Tibial nerve (tissue), 4 donors: ENCODE data around the gene ABCB1. TPM values are rescaled to one million over a fixed set of nuclear protein-coding genes. Genes with fewer than 3 reads are reported as not detected.
"Not testable (repeated sequence)": the region's sequence is repeated elsewhere in the genome, so short reads cannot be mapped to it uniquely, and the experiment has no call there.

Experiments
- DNase-seq, 2 donors: peaks; one replicate each; pipeline ENCODE4 v3.0.0-alpha.2; 2019; ENCODE audit warnings: low spot score in 2 of 2
- H3K27ac ChIP-seq, 4 donors: fragments of 200-600 bp; sonication (generic) in 3 of 4; one replicate each; pipeline ENCODE4 v1.5.1; 2017 to 2019; ENCODE audit warnings: mild to moderate bottlenecking in 1 of 4
- H3K27me3 ChIP-seq, 2 donors: fragments of 200-600 bp; sonication (generic) in 1 of 2; one replicate each; pipeline versions ENCODE4 v1.5.1 to v1.6.0; 2017 to 2019
- H3K36me3 ChIP-seq, 3 donors: fragments of 200-600 bp; sonication (generic); one replicate each; pipeline ENCODE4 v1.5.1; 2018 to 2019
- H3K4me1 ChIP-seq, 4 donors: fragments of 200-600 bp; sonication (generic) in 3 of 4; one replicate each; pipeline ENCODE4 v1.5.1; 2017 to 2019
- H3K4me3 ChIP-seq, 4 donors: fragments of 200-600 bp; sonication (generic) in 3 of 4; one replicate each; pipeline ENCODE4 v1.5.1; 2017 to 2019; ENCODE audit warnings: mild to moderate bottlenecking in 1 of 4, moderate library complexity in 1 of 4
- H3K9me3 ChIP-seq, 4 donors: fragments of 200-600 bp; sonication (generic) in 3 of 4; one replicate each; pipeline ENCODE4 v1.5.1; 2017 to 2019
- EP300 ChIP-seq, 2 donors: sonication (generic); formaldehyde crosslinking; IDR thresholded peaks; one replicate each; pipeline ENCODE4 v1.6.1; 2017; ENCODE audit warnings: antibody characterized with exemption in 2 of 2, mild to moderate bottlenecking in 1 of 2
- POLR2A ChIP-seq, 2 donors: fragments of 450-650 bp; IDR thresholded peaks; one replicate each; pipeline ENCODE4 v1.6.1; 2017; ENCODE audit warnings: antibody characterized with exemption in 2 of 2, mild to moderate bottlenecking in 2 of 2, moderate library complexity in 2 of 2
- whole genome bisulfite sequencing, 2 donors: methylation state at CpG; one replicate each; pipeline ENCODE4 v1.1.5; 2018; 5-methylcytosine and 5-hydroxymethylcytosine counted together
- total RNA-seq, 4 donors: library from RNA; depleted of rRNA; stranded (reverse); fragments of >200 nt; gene quantifications; one replicate each; pipeline ENCODE4 v1.1.0, GENCODE V29; 2016
- TF ChIP-seq, protein P1 (sequence below), 5 experiments: fragments of 200-600 bp in 3 of 5; fragments of 450-650 bp in 2 of 5; sonication (generic) in 3 of 5; IDR thresholded peaks; one replicate each; pipeline ENCODE4 v1.5.1; 2016 to 2019; ENCODE audit warnings: antibody characterized with exemption in 5 of 5, mild to moderate bottlenecking in 3 of 5, moderate library complexity in 2 of 5

ABCB1 gene
- total RNA-seq, 4 donors from 2014 or later, result 12.8 to 36.0 (median 22.2) TPM

DNA sequence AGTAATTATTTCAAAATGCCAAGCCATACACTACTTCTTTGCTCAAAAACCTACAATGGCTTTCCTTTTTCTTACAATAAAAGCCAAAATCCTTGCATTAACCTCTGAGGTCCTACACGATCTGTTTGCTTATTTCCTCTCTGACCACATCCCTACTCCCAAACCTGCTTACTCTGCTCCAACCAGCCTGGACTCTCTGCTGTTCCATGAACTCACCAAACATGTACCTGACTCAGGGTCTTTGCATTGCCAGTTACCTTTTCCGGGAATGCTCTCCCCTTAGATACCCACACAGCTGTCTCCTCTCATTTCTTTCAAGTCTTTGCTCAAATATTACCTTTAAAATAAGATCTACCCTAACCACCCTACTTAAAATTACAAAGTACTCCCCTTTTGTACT is 127.5 kb downstream of the ABCB1 start:
- TF ChIP-seq EP300 (IDR thresholded peaks at IDR 0.05) (no peak), POLR2A (IDR thresholded peaks at IDR 0.05) (no peak)
- TF ChIP-seq, protein P1, sequence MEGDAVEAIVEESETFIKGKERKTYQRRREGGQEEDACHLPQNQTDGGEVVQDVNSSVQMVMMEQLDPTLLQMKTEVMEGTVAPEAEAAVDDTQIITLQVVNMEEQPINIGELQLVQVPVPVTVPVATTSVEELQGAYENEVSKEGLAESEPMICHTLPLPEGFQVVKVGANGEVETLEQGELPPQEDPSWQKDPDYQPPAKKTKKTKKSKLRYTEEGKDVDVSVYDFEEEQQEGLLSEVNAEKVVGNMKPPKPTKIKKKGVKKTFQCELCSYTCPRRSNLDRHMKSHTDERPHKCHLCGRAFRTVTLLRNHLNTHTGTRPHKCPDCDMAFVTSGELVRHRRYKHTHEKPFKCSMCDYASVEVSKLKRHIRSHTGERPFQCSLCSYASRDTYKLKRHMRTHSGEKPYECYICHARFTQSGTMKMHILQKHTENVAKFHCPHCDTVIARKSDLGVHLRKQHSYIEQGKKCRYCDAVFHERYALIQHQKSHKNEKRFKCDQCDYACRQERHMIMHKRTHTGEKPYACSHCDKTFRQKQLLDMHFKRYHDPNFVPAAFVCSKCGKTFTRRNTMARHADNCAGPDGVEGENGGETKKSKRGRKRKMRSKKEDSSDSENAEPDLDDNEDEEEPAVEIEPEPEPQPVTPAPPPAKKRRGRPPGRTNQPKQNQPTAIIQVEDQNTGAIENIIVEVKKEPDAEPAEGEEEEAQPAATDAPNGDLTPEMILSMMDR (IDR thresholded peaks at IDR 0.05), result no peak
- H3K27ac ChIP-seq, result no peak overlapping the region
- no peaks in the 10 kb centered on the region for H3K27me3 ChIP-seq
- no peak for DNase-seq
- no peaks in the 10 kb centered on the region for H3K9me3 ChIP-seq
- H3K4me3 ChIP-seq, result no peak overlapping the region
- no peaks in the 10 kb centered on the region for H3K36me3 ChIP-seq
- WGBS, 2 donors, result 73 to 81% methylated on average over 2 of the region's 2 CpGs
- H3K4me1 ChIP-seq, result peaks cover 0 to 23% (median 13%) of the 10 kb centered on the region in 4 donors

DNA sequence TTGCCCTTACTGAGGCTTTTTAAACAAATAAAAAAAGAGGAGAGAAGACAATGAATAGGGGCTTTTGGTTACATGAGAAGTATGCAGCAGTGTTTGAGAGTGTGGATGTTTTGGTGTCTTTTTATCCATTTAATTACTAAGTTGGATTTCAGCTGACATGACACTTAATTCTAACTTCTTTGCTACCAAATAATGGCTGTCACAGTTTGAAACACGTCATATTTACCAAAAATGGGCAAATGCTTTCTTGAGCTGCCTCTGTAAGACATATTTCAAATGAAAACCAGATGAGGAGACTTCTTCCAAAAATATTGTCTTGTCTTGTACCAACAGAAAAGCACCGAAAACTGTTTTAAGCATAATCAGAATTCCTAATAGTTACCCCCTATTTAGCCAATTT is 129.2 kb downstream of the ABCB1 start:
- H3K27ac ChIP-seq, result no peak overlapping the region
- no peaks in the 10 kb centered on the region for H3K27me3 ChIP-seq
- H3K4me3 ChIP-seq, result no peak overlapping the region
- H3K4me1 ChIP-seq, result peaks cover 0 to 23% (median 13%) of the 10 kb centered on the region in 4 donors
- H3K36me3 ChIP-seq, result no peaks in the 10 kb centered on the region
- no peak for DNase-seq
- TF ChIP-seq EP300 (IDR thresholded peaks at IDR 0.05) (no peak), POLR2A (IDR thresholded peaks at IDR 0.05) (no peak)
- TF ChIP-seq, protein P1 (IDR thresholded peaks at IDR 0.05), result no peak
- 77 to 85% methylated on average over 2 of the region's 2 CpGs for WGBS, 2 donors
- no peaks in the 10 kb centered on the region for H3K9me3 ChIP-seq

DNA sequence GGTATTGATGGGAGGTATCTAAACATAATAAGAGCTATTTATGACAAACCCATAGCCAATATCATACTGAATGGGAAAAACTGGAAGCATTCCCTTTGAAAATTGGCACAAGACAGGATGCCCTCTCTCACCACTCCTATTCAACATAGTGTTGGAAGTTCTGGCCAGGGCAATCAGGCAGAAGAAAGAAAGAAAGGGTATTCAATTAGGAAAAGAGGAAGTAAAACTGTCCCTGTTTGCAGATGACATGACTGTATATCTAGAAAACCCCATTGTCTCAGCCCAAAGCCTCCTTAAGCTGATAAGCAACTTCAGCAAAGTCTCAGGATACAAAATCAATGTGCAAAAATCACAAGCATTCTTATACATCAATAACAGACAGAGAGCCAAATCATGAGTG is 131.5 kb downstream of the ABCB1 start:
- not testable (repeated sequence) for H3K27ac ChIP-seq, H3K4me1 ChIP-seq, H3K27me3 ChIP-seq, DNase-seq, H3K36me3 ChIP-seq, H3K4me3 ChIP-seq, H3K9me3 ChIP-seq

DNA sequence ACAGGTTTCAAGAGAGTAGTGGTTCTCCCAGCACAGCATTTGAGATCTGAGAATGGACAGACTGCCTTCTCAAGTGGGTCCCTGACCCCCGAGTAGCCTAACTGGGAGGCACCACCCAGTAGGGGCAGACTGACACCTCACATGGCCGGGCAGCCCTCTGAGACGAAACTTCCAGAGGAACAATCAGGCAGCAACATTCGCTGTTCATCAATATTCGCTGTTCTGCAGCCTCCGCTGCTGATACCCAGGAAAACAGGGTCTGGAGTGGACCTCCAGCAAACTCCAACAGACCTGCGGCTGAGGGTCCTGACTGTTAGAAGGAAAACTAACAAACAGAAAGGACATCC is 135.2 kb downstream of the ABCB1 start:
- H3K27me3 ChIP-seq, H3K36me3 ChIP-seq, H3K27ac ChIP-seq, H3K4me3 ChIP-seq, DNase-seq, H3K9me3 ChIP-seq, H3K4me1 ChIP-seq: not testable (repeated sequence)
- WGBS, 2 donors, result 85% methylated on average over 7 of the region's 7 CpGs

DNA sequence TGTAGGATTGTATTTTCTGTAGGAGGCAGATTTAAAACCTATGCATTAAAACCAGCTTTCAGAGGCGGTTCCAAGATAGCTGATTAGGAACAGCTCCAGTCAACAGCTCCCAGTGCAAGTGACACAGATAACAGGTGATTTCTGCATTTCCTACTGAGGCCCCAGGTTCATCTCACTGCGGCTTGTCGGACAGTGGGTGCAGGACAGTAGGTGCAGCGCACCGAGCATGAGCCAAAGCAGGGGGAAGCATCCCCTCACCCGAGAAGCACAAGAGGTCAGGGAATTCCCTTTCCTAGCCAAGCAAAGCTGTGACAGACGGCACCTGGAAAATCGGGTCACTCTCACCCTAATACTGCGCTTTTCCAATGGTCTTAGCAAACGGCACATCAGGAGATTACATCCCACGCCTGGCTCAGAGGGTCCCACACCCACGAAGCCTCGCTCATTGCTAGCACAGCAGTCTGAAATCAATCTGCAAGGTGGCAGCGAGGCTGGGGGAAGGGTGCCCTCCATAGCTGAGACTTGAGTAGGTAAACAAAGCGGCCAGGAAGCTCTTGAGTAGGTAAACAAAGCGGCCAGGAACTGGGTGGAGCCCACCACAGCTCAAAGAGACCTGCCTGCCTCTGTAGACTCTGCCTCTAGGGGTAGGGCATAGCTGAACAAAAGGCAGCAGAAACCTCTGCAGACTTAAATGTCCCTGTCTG is 135.7 kb downstream of the ABCB1 start:
- not testable (repeated sequence) for DNase-seq, H3K9me3 ChIP-seq, H3K27me3 ChIP-seq, H3K4me1 ChIP-seq, H3K27ac ChIP-seq, H3K36me3 ChIP-seq, H3K4me3 ChIP-seq
- WGBS, 2 donors, result 76 to 81% methylated on average over 16 of the region's 16 CpGs

DNA sequence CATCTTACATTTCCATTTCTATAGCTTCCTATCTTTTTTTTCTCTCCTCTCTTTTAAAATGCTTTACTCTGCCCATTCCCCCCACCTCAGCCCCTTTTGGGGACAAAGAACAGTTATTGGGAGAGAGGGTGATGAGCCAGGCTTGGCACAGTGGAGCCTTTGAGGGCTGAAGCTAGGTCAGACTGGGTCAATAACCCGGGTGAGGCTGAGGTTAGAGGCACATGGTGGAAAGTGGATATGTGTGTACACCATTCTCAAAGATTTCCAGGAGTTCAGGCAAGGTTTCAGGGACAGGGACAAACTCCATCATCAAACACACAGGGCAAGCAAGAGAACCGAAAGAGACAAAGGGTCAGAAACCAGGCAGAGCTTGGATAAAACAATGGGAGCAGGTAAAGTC is 136.7 kb downstream of the ABCB1 start:
- no peaks in the 10 kb centered on the region for H3K4me1 ChIP-seq
- H3K27me3 ChIP-seq, result no peaks in the 10 kb centered on the region
- H3K36me3 ChIP-seq, result no peaks in the 10 kb centered on the region
- no peaks in the 10 kb centered on the region for H3K9me3 ChIP-seq
- no peak overlapping the region for H3K27ac ChIP-seq
- no peak for TF ChIP-seq EP300 (IDR thresholded peaks at IDR 0.05)
- no peak for TF ChIP-seq POLR2A (IDR thresholded peaks at IDR 0.05)
- TF ChIP-seq, protein P1 (IDR thresholded peaks at IDR 0.05), result no peak
- no peak for DNase-seq
- WGBS, 2 donors, result 53 to 60% methylated on average over 2 of the region's 2 CpGs
- no peak overlapping the region for H3K4me3 ChIP-seq

DNA sequence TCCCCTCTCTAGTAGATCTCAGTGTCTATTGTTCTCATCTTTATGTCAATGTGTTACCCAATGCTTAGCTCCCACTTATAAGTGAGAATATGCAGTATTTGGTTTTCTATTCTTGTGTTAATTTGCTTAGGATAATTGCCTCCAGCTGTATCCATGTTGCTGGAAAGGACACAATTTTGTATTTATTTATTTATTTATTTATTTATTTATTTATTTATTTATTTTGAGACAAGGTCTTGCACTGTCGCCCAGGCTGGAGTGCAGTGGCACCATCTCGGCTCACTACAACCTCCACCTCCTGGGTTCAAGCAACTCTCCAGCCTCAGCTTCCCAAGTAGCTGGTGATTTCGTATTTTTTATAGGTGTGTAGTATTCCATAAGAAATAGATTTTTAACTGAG is 140.2 kb downstream of the ABCB1 start:
- H3K4me1 ChIP-seq, DNase-seq, H3K9me3 ChIP-seq, H3K27ac ChIP-seq, H3K4me3 ChIP-seq, H3K36me3 ChIP-seq, H3K27me3 ChIP-seq: not testable (repeated sequence)
- WGBS, 2 donors, result 94 to 97% methylated on average over 3 of the region's 3 CpGs
